ENCODE results near the gene KRTAP3-2. TPM values are rescaled to one million over a fixed set of nuclear protein-coding genes. Genes with fewer than 3 reads are reported as not detected.

KRTAP3-2 gene
- polyA plus RNA-seq, 3 donors = not detected

DNA sequence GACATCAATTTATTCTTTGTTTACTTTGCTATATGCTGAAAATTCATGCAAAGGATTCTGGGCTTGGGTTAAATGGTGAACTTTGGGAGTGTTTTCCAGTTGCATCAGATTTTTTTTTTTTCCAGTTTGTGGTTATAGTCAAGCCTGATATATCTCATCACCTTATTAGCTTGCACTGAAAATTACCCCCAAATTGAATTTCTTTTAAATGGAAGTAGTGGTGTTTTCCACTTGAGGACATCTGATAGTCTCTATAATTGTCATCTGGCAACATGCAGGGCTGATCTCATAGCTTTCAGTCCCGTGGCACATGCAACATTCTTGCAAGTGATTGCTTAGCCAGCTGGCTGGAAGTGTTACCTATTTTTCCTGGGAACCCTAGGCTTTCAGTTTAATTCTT, 13.9 kb upstream of the KRTAP3-2 start:
- no peaks in the 10 kb centered on the region for H3K36me3 Mint-ChIP-seq
- TF ChIP-seq, protein P1, sequence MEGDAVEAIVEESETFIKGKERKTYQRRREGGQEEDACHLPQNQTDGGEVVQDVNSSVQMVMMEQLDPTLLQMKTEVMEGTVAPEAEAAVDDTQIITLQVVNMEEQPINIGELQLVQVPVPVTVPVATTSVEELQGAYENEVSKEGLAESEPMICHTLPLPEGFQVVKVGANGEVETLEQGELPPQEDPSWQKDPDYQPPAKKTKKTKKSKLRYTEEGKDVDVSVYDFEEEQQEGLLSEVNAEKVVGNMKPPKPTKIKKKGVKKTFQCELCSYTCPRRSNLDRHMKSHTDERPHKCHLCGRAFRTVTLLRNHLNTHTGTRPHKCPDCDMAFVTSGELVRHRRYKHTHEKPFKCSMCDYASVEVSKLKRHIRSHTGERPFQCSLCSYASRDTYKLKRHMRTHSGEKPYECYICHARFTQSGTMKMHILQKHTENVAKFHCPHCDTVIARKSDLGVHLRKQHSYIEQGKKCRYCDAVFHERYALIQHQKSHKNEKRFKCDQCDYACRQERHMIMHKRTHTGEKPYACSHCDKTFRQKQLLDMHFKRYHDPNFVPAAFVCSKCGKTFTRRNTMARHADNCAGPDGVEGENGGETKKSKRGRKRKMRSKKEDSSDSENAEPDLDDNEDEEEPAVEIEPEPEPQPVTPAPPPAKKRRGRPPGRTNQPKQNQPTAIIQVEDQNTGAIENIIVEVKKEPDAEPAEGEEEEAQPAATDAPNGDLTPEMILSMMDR (IDR thresholded peaks at IDR 0.05) = no peak
- Histone ChIP-seq H3K27ac (ENCODE audit: low read depth in 1 of 2, low read length in 2 of 2) (no peak overlapping the region), H3K9ac (ENCODE audit: insufficient read depth, low read length, poor library complexity, severe bottlenecking) (no peak overlapping the region), H3K27me3 (ENCODE audit: control insufficient read depth in 2 of 2, insufficient read depth in 2 of 2, low read length in 2 of 2) (no peaks in the 10 kb centered on the region), H3K4me3 (replicated peaks in 1 of 3; ENCODE audit: low read depth in 2 of 3, low read length in 3 of 3) (no peak overlapping the region), H3K36me3 (replicated peaks in 1 of 2; ENCODE audit: control insufficient read depth in 1 of 2, insufficient read depth in 2 of 2, low read length in 2 of 2) (no peaks in the 10 kb centered on the region), H3K4me1 (ENCODE audit: control insufficient read depth in 1 of 2, insufficient read depth in 2 of 2, low read length in 2 of 2) (no peaks in the 10 kb centered on the region), H3K79me2 (ENCODE audit: insufficient read depth, low read length) (no peaks in the 10 kb centered on the region), H4K20me1 (ENCODE audit: insufficient read depth, low read length) (no peaks in the 10 kb centered on the region), H3K9me3 (replicated peaks in 1 of 2; ENCODE audit: control insufficient read depth in 1 of 2, insufficient read depth in 1 of 2, low read length in 2 of 2) (no peaks in the 10 kb centered on the region), H2AFZ (ENCODE audit: insufficient read depth, low read depth, low read length, poor library complexity, severe bottlenecking) (no peak overlapping the region), H3K4me2 (replicated peaks; ENCODE audit: extremely low read depth, low read length, poor library complexity, severe bottlenecking) (no peak overlapping the region)
- no peak overlapping the region for H3K4me3 Mint-ChIP-seq
- no peak for DNase-seq
- H3K27ac Mint-ChIP-seq = no peak overlapping the region
- H3K4me1 Mint-ChIP-seq = no peaks in the 10 kb centered on the region
- peaks cover 0 to 3% (median 2%) of the 10 kb centered on the region in 3 donors for H3K27me3 Mint-ChIP-seq (ENCODE audit: low read depth in 3 of 3)
- H3K9me3 Mint-ChIP-seq = peaks cover 0 to 2% (median 0%) of the 10 kb centered on the region in 7 donors
- 88% methylated on average over 1 of the region's 1 CpG for WGBS (ENCODE audit: insufficient coverage)
- intact Hi-C loops (cut with micrococcal nuclease) = no loop called here

DNA sequence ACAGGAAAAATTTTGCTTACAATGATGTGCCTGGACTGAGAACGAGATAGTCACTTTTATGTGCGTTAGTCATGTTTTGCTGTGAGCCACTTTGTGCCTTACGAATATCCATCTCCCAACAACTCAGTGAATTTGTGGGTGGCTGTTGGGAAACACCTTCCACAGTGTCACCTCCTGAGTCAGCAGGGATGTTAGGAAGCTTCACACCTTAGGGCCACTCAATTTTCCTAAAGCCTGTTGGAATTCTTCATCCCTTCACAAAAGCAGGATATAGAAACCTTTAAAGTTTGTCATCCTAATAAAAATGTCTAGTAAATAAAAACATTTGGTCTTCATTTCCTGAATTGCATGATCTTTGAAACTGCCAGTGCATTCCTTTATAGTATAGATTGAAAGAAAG, 13.5 kb upstream of the KRTAP3-2 start:
- peaks cover 0 to 2% (median 0%) of the 10 kb centered on the region in 7 donors for H3K9me3 Mint-ChIP-seq
- Histone ChIP-seq H3K9me3 (replicated peaks in 1 of 2; ENCODE audit: control insufficient read depth in 1 of 2, insufficient read depth in 1 of 2, low read length in 2 of 2) (no peaks in the 10 kb centered on the region), H4K20me1 (ENCODE audit: insufficient read depth, low read length) (no peaks in the 10 kb centered on the region), H3K27me3 (ENCODE audit: control insufficient read depth in 2 of 2, insufficient read depth in 2 of 2, low read length in 2 of 2) (no peaks in the 10 kb centered on the region), H3K36me3 (replicated peaks in 1 of 2; ENCODE audit: control insufficient read depth in 1 of 2, insufficient read depth in 2 of 2, low read length in 2 of 2) (no peaks in the 10 kb centered on the region), H3K27ac (ENCODE audit: low read depth in 1 of 2, low read length in 2 of 2) (no peak overlapping the region), H3K4me1 (ENCODE audit: control insufficient read depth in 1 of 2, insufficient read depth in 2 of 2, low read length in 2 of 2) (no peaks in the 10 kb centered on the region), H3K4me2 (replicated peaks; ENCODE audit: extremely low read depth, low read length, poor library complexity, severe bottlenecking) (no peak overlapping the region), H3K79me2 (ENCODE audit: insufficient read depth, low read length) (no peaks in the 10 kb centered on the region), H3K4me3 (replicated peaks in 1 of 3; ENCODE audit: low read depth in 2 of 3, low read length in 3 of 3) (no peak overlapping the region), H3K9ac (ENCODE audit: insufficient read depth, low read length, poor library complexity, severe bottlenecking) (no peak overlapping the region), H2AFZ (ENCODE audit: insufficient read depth, low read depth, low read length, poor library complexity, severe bottlenecking) (no peak overlapping the region)
- H3K4me3 Mint-ChIP-seq = no peak overlapping the region
- no peak overlapping the region for H3K27ac Mint-ChIP-seq
- WGBS (ENCODE audit: insufficient coverage) = no CpG with 5 or more reads among the region's 3 CpGs
- no peak for DNase-seq
- no peaks in the 10 kb centered on the region for H3K36me3 Mint-ChIP-seq
- H3K27me3 Mint-ChIP-seq (ENCODE audit: low read depth in 3 of 3) = peaks cover 0 to 3% (median 3%) of the 10 kb centered on the region in 3 donors
- no peaks in the 10 kb centered on the region for H3K4me1 Mint-ChIP-seq
- intact Hi-C loops (cut with micrococcal nuclease) = no loop called here
- TF ChIP-seq, protein P1 (IDR thresholded peaks at IDR 0.05) = no peak
